Trophoblast cell (in vitro differentiated cells and primary cell): ENCODE data around the gene SLX4IP.

Experiments used
- DNase-seq, 2 donors: peaks; one replicate each; pipeline ENCODE4 v3.0.0-alpha.2; 2016
- H2AFZ ChIP-seq: 2 replicates; pipeline ENCODE4 v1.6.1; 2013; ENCODE audit warnings: low read length, moderate library complexity, mild to moderate bottlenecking; ENCODE audit not compliant: insufficient read depth, poor library complexity
- H2AK5ac ChIP-seq: 2 replicates; pipeline ENCODE4 v1.6.1; 2013; ENCODE audit warnings: mild to moderate bottlenecking, low read length
- H2BK120ac ChIP-seq: 2 replicates; pipeline ENCODE4 v1.6.1; 2013; ENCODE audit warnings: low read length, mild to moderate bottlenecking, moderate library complexity; ENCODE audit not compliant: insufficient read depth, poor library complexity
- H2BK12ac ChIP-seq: 2 replicates; pipeline ENCODE4 v1.6.1; 2013; ENCODE audit warnings: mild to moderate bottlenecking, low read length, moderate library complexity
- H2BK5ac ChIP-seq: 2 replicates; pipeline ENCODE4 v1.6.1; 2013; ENCODE audit warnings: low read length, low read depth, moderate library complexity, mild to moderate bottlenecking; ENCODE audit not compliant: poor library complexity
- H3K14ac ChIP-seq: 2 replicates; pipeline ENCODE4 v1.6.1; 2013; ENCODE audit warnings: mild to moderate bottlenecking, low read length
- H3K18ac ChIP-seq: 2 replicates; pipeline ENCODE4 v1.6.1; 2013; ENCODE audit warnings: mild to moderate bottlenecking, low read length
- H3K23ac ChIP-seq: 2 replicates; pipeline ENCODE4 v1.6.1; 2013; ENCODE audit warnings: low read length
- H3K27ac ChIP-seq: 2 replicates; pipeline ENCODE4 v1.5.1; 2013; ENCODE audit warnings: low read depth, mild to moderate bottlenecking, inconsistent platforms, low read length, moderate library complexity
- H3K27me3 ChIP-seq: 2 replicates; pipeline ENCODE4 v1.6.1; 2013; ENCODE audit warnings: inconsistent platforms, mild to moderate bottlenecking, low read length, moderate library complexity; ENCODE audit not compliant: insufficient read depth
- H3K36me3 ChIP-seq, 2 experiments: 1 replicate in 1 of 2; 2 replicates in 1 of 2; pipeline ENCODE4 v1.6.1; 2013; ENCODE audit warnings: low read length in 2 of 2, mild to moderate bottlenecking in 2 of 2, moderate library complexity in 1 of 2; ENCODE audit not compliant: insufficient read depth in 2 of 2, control insufficient read depth in 1 of 2
- H3K4ac ChIP-seq: 2 replicates; pipeline ENCODE4 v1.6.1; 2013; ENCODE audit warnings: low read depth, mild to moderate bottlenecking, low read length, moderate library complexity
- H3K4me1 ChIP-seq, 2 experiments: 1 replicate in 1 of 2; 2 replicates in 1 of 2; pipeline ENCODE4 v1.6.1; 2013; ENCODE audit warnings: low read length in 2 of 2, mild to moderate bottlenecking in 2 of 2, moderate library complexity in 1 of 2; ENCODE audit not compliant: insufficient read depth in 2 of 2, control insufficient read depth in 1 of 2
- H3K4me2 ChIP-seq: 2 replicates; pipeline ENCODE4 v1.6.1; 2013; ENCODE audit warnings: inconsistent platforms, mild to moderate bottlenecking, low read length, moderate library complexity
- H3K4me3 ChIP-seq: 2 replicates; pipeline ENCODE4 v1.5.1; 2013; ENCODE audit warnings: mild to moderate bottlenecking, low read depth, low read length, inconsistent platforms
- H3K79me1 ChIP-seq: one replicate; pipeline ENCODE4 v1.6.1; 2013; ENCODE audit warnings: low read length
- H3K79me2 ChIP-seq: 2 replicates; pipeline ENCODE4 v1.6.1; 2013; ENCODE audit warnings: low read length, mild to moderate bottlenecking; ENCODE audit not compliant: control insufficient read depth, insufficient read depth, poor library complexity
- H3K9ac ChIP-seq: 2 replicates; pipeline ENCODE4 v1.6.1; 2013; ENCODE audit warnings: mild to moderate bottlenecking, low read length
- H3K9me3 ChIP-seq: 2 replicates; pipeline ENCODE4 v1.6.1; 2013; ENCODE audit warnings: low read depth, mild to moderate bottlenecking, control low read depth, inconsistent platforms, low read length; ENCODE audit not compliant: insufficient read depth
- H4K12ac ChIP-seq: 2 replicates; pipeline ENCODE4 v1.6.1; 2013; ENCODE audit warnings: low read depth, mild to moderate bottlenecking, low read length, moderate library complexity
- H4K8ac ChIP-seq: 2 replicates; pipeline ENCODE4 v1.6.1; 2013; ENCODE audit warnings: low read depth, mild to moderate bottlenecking, low read length, moderate library complexity
- H4K91ac ChIP-seq: one replicate; pipeline ENCODE4 v1.6.1; 2013; ENCODE audit warnings: low read depth, mild to moderate bottlenecking, low read length, moderate library complexity
- WGBS: extraction: QIAGEN DNeasy Blood & Tissue Kit; methylation state at CpG from one replicate; pipeline ENCODE4 v1.1.7; 2013; ENCODE audit warnings: missing lambda C conversion rate; ENCODE audit not compliant: insufficient read length, insufficient coverage; ENCODE audit errors: extremely low coverage; 5-methylcytosine and 5-hydroxymethylcytosine counted together

The SLX4IP gene

GRCh38 chr20:10551732-10552724 lies 116.9 kb downstream of the SLX4IP start:
- Histone ChIP-seq H4K91ac (no peak overlapping the region), H3K79me1 (peaks cover 12% of the 10 kb centered on the region), H2BK5ac (no peak overlapping the region), H3K9ac (no peak overlapping the region), H3K4ac (no peak overlapping the region), H3K23ac (no peak overlapping the region), H3K9me3 (peaks cover 1% of the 10 kb centered on the region), H2BK12ac (no peak overlapping the region), H3K79me2 (no peaks in the 10 kb centered on the region), H3K4me3 (no peak overlapping the region), H3K4me1 (peaks cover 11 to 23% of the 10 kb centered on the region in 2 experiments), H4K8ac (no peak overlapping the region), H3K14ac (peak overlapping the region; percentile 24), H3K27ac (peak overlapping the region; percentile 17), H3K27me3 (no peaks in the 10 kb centered on the region), H3K18ac (no peak overlapping the region), H4K12ac (no peak overlapping the region), H2AFZ (no peak overlapping the region), H3K4me2 (no peak overlapping the region), H2BK120ac (no peak overlapping the region), H3K36me3 (no peaks in the 10 kb centered on the region), H2AK5ac (no peak overlapping the region)
- DNase-seq = no peak
- no CpG with 5 or more reads among the region's 8 CpGs for WGBS

GRCh38 chr20:10553326-10553984 lies 118.3 kb downstream of the SLX4IP start:
- no peak overlapping the region for H2AFZ ChIP-seq
- H3K14ac ChIP-seq = no peak overlapping the region
- no peak overlapping the region for H3K4me2 ChIP-seq
- H3K4ac ChIP-seq = no peak overlapping the region
- H3K4me1 ChIP-seq = peaks cover 11 to 16% of the 10 kb centered on the region in 2 experiments
- peaks cover 1% of the 10 kb centered on the region for H3K9me3 ChIP-seq
- H4K12ac ChIP-seq = no peak overlapping the region
- H2BK12ac ChIP-seq = no peak overlapping the region
- no peaks in the 10 kb centered on the region for H3K36me3 ChIP-seq
- no peak overlapping the region for H4K91ac ChIP-seq
- no peak overlapping the region for H3K9ac ChIP-seq
- H3K27me3 ChIP-seq = no peaks in the 10 kb centered on the region
- H2BK120ac ChIP-seq = no peak overlapping the region
- no peak overlapping the region for H3K4me3 ChIP-seq
- no peak overlapping the region for H3K23ac ChIP-seq
- H2BK5ac ChIP-seq = no peak overlapping the region
- WGBS = no CpG with 5 or more reads among the region's 5 CpGs
- no peak overlapping the region for H3K27ac ChIP-seq
- no peaks in the 10 kb centered on the region for H3K79me2 ChIP-seq
- no peak overlapping the region for H2AK5ac ChIP-seq
- peak; percentile 61 to 82 for DNase-seq
- H3K18ac ChIP-seq = no peak overlapping the region
- H3K79me1 ChIP-seq = peaks cover 13% of the 10 kb centered on the region
- no peak overlapping the region for H4K8ac ChIP-seq

DNA sequence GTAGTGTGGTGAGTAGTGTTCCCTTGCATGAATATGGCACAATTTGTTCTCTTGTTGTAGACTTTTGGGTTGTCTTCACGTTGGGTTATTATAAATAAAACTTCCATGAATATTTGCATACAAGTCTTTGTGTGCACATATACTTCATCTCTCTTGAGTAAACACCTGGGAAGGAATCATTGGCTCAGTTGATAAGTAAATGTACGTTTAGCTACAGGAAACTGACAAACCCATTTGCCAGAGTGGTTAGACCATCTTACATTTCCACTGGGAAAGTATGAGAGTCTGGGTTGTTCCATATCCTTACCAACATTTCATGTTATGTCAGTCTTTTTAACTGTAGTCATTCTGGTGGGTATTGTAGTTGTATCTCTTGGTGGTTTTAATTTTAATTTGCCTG lies 119.2 kb downstream of the SLX4IP start:
- no CpG with 5 or more reads among the region's 2 CpGs for WGBS
- H4K91ac ChIP-seq = no peak overlapping the region

GRCh38 chr20:10555393-10555792 lies 120.3 kb downstream of the SLX4IP start:
- Histone ChIP-seq H3K4me1 (peaks cover 9 to 14% of the 10 kb centered on the region in 2 experiments), H3K14ac (no peak overlapping the region), H2AK5ac (no peak overlapping the region), H3K4me3 (no peak overlapping the region), H3K9me3 (peaks cover 1% of the 10 kb centered on the region), H3K4ac (no peak overlapping the region), H4K8ac (no peak overlapping the region), H3K23ac (no peak overlapping the region), H3K18ac (no peak overlapping the region), H2BK5ac (no peak overlapping the region), H3K9ac (no peak overlapping the region), H2BK12ac (no peak overlapping the region), H3K36me3 (no peaks in the 10 kb centered on the region), H4K91ac (no peak overlapping the region), H3K27ac (peak overlapping the region; percentile 57), H3K4me2 (no peak overlapping the region), H4K12ac (no peak overlapping the region), H3K79me1 (peaks cover 10% of the 10 kb centered on the region), H3K27me3 (no peaks in the 10 kb centered on the region), H3K79me2 (no peaks in the 10 kb centered on the region), H2BK120ac (no peak overlapping the region), H2AFZ (no peak overlapping the region)
- no CpG with 5 or more reads among the region's 3 CpGs for WGBS
- no peak for DNase-seq

More for the DNA sequence above, 119.2 kb downstream of the SLX4IP start:
- no peak overlapping the region for H2AFZ ChIP-seq
- H3K4me3 ChIP-seq = no peak overlapping the region
- no peak overlapping the region for H2BK5ac ChIP-seq
- no peak overlapping the region for H2AK5ac ChIP-seq
- H2BK120ac ChIP-seq = no peak overlapping the region
- no peaks in the 10 kb centered on the region for H3K79me2 ChIP-seq
- H3K9ac ChIP-seq = no peak overlapping the region
- H3K4me2 ChIP-seq = no peak overlapping the region
- H3K4me1 ChIP-seq = peaks cover 8 to 15% of the 10 kb centered on the region in 2 experiments
- H4K8ac ChIP-seq = no peak overlapping the region
- no peak overlapping the region for H3K18ac ChIP-seq
- H3K36me3 ChIP-seq = no peaks in the 10 kb centered on the region
- DNase-seq = no peak
- H3K79me1 ChIP-seq = peaks cover 11% of the 10 kb centered on the region
- H4K12ac ChIP-seq = no peak overlapping the region
- H3K27ac ChIP-seq = no peak overlapping the region
- no peak overlapping the region for H3K23ac ChIP-seq
- no peak overlapping the region for H3K4ac ChIP-seq
- no peaks in the 10 kb centered on the region for H3K27me3 ChIP-seq
- no peak overlapping the region for H3K14ac ChIP-seq
- H2BK12ac ChIP-seq = no peak overlapping the region
- peaks cover 1% of the 10 kb centered on the region for H3K9me3 ChIP-seq
